ENCODE results near the gene PTPRN.
A peak's percentile ranks its signal among the peaks of the same experiment; 100 is the strongest.

DNA sequence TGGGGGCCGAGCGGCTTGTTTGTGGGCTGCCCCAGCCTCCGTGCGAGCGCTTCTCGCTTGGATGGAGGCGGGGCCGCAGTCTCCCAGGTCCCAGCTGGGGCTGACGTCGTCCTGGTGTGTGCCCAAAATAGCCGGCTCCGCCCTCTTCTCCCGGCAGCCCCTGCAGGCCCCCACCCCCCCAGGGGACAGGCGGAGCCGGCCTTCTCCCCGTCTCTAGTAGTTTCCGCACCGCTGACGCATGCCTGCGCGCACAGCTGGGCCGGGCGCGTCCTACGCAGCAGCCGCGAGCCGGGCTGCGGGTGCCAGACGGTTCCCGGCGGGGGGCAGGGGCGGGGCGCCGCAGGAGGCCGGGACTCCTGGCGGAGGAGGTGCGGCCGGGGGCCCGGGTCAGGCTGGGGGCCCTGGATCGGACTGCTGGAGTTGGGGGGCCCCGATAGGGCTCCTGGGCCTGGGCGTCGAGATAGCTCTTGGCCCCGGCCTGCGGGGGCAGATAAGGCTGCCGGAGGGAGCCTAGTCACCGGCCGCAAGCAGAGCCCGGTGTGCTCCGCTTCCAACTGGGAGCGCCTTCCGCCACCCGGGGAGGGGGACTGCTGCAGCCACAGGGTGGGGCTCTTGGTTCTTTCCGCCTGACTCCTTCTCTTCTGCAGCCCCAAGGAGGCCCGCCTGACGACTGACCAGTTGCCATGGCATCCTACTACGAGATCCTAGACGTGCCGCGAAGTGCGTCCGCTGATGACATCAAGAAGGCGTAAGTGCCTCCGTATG, 29.9 kb downstream of the PTPRN start, which contains the start of gene DNAJB2:
- TF ChIP-seq, protein P1, sequence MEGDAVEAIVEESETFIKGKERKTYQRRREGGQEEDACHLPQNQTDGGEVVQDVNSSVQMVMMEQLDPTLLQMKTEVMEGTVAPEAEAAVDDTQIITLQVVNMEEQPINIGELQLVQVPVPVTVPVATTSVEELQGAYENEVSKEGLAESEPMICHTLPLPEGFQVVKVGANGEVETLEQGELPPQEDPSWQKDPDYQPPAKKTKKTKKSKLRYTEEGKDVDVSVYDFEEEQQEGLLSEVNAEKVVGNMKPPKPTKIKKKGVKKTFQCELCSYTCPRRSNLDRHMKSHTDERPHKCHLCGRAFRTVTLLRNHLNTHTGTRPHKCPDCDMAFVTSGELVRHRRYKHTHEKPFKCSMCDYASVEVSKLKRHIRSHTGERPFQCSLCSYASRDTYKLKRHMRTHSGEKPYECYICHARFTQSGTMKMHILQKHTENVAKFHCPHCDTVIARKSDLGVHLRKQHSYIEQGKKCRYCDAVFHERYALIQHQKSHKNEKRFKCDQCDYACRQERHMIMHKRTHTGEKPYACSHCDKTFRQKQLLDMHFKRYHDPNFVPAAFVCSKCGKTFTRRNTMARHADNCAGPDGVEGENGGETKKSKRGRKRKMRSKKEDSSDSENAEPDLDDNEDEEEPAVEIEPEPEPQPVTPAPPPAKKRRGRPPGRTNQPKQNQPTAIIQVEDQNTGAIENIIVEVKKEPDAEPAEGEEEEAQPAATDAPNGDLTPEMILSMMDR (optimal IDR thresholded peaks at IDR 0.05 in 1 of 3, IDR thresholded peaks at IDR 0.05 in 1 of 3, conservative IDR thresholded peaks at IDR 0.05 in 1 of 3; ENCODE audit: extremely low read depth in 1 of 3, insufficient read depth in 2 of 3, low read length in 3 of 3), result peak in 1 of 3 experiments; percentile 3
- no peak for TF ChIP-seq EZH2 (IDR thresholded peaks at IDR 0.05; ENCODE audit: low read length)

Data from keratinocyte (primary cell).